ENCODE measurements around the gene MARVELD1.
A peak's percentile ranks its signal among the peaks of the same experiment; 100 is the strongest.
"Not testable (repeated sequence)": the region's sequence is repeated elsewhere in the genome, so short reads cannot be mapped to it uniquely, and the experiment has no call there.

The MARVELD1 gene

DNA sequence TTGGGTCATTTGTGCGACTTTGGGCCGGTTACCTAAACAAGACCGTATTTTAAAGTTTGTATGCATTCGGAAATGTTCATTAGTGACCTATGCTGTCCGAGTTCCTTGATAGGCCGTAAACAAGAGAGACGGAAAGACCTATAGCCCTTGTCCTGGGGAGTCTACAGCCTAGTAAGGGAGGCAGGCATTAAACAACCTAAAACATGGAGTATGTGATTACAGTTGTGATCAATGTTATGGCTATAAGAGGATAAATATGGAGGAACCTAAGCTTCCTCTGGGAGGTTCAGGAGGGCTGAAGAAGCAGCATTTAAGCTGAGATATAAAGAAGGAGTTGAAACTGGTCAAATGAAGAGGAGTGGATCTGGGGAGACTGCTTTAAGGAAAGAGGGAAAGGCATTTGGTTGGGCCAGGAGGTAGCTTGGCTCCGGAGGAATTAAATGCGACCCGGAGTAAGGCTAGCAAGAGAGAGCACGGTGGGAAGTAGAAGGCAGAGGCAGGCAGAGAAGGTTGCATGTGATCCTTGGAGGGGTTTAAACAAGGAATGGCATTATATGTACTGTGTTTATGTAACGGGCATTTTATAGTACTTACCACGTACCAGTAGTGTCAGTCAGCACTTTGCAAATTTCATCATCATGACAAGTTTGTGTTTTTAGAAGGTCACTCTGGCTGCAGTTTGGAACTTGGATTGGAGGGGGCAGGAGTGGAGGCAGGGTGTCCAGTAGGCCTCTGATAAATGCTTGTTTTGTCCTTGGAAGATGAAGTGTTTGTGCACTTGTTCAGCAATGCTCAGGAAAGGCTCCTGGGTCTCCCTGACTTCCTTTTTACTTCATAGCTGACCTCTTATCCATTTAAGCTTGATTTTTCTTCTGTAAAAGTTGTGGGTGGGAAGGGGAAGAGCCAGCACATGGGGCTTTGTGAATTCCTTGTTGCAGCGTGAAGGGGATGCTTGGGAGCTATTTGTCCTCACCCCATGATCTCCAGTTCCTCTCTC, 25.4 kb upstream of the MARVELD1 start:
- Histone ChIP-seq H4K91ac (ENCODE audit: low read depth, low read length) (peak overlapping the region; percentile 59), H3K36me3 (ENCODE audit: control insufficient read depth in 1 of 2, insufficient read depth in 2 of 2, low read length in 2 of 2) (no peaks in the 10 kb centered on the region), H3K9ac (ENCODE audit: low read length) (no peak overlapping the region), H3K27me3 (ENCODE audit: insufficient read depth, low read length) (no peaks in the 10 kb centered on the region), H2BK12ac (ENCODE audit: low read length) (peak overlapping the region; percentile 30), H3K23ac (ENCODE audit: low read length) (no peak overlapping the region), H3K9me3 (ENCODE audit: insufficient read depth, low read depth, low read length) (no peaks in the 10 kb centered on the region), H2AK5ac (ENCODE audit: low read length) (peak overlapping the region; percentile 7), H3K4me2 (ENCODE audit: low read length) (peak overlapping the region; percentile 58), H3K18ac (ENCODE audit: low read length) (peak overlapping the region; percentile 37), H2AFZ (ENCODE audit: insufficient read depth, low read length, poor library complexity) (peak overlapping the region; percentile 51), H3K27ac (ENCODE audit: low read depth, low read length) (peak overlapping the region; percentile 43), H2BK120ac (ENCODE audit: insufficient read depth, low read length, poor library complexity) (peak overlapping the region; percentile 48), H3K14ac (ENCODE audit: low read length) (peak overlapping the region; percentile 52), H3K79me2 (ENCODE audit: control insufficient read depth, insufficient read depth, low read length, poor library complexity) (peaks cover 4% of the 10 kb centered on the region), H3K4me1 (ENCODE audit: control insufficient read depth in 1 of 2, insufficient read depth in 2 of 2, low read length in 2 of 2) (peaks cover 16 to 19% of the 10 kb centered on the region in 2 experiments), H2BK5ac (ENCODE audit: low read depth, low read length, poor library complexity) (no peak overlapping the region), H3K4ac (ENCODE audit: low read depth, low read length) (no peak overlapping the region), H3K4me3 (ENCODE audit: low read depth, low read length) (no peak overlapping the region), H4K12ac (ENCODE audit: low read depth, low read length) (peak overlapping the region; percentile 26), H3K79me1 (ENCODE audit: low read length) (peaks cover 12% of the 10 kb centered on the region), H4K8ac (ENCODE audit: low read depth, low read length) (peak overlapping the region; percentile 75)
- WGBS (ENCODE audit: extremely low coverage, insufficient coverage, insufficient read length), result no CpG with 5 or more reads among the region's 14 CpGs
- peak in 1 of 2 donors; percentile 50 for DNase-seq

DNA sequence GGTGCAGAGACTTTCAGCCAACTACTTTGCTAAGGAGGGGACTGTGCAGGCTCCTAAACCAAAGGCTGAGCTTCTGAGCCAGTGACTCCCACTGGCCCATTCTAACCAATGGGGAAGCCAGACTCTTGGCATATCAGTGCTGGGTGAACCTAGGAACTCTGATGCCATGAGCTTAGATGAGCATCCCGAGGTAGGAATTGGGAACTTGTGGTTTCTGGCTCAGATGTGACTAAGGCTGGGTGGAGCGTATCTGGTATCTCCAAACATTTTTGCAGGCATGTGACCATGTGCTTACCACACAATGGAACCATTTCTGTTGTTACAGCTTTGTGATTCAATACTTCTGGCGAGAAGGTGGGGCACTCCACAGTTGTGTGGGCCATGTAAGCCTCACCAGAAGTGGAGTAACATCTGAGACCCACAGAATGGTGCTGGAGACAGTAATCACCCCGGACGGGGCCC, 23.9 kb upstream of the MARVELD1 start:
- no peaks in the 10 kb centered on the region for H3K36me3 ChIP-seq (ENCODE audit: control insufficient read depth in 1 of 2, insufficient read depth in 2 of 2, low read length in 2 of 2)
- no peak overlapping the region for H4K8ac ChIP-seq (ENCODE audit: low read depth, low read length)
- H3K79me2 ChIP-seq (ENCODE audit: control insufficient read depth, insufficient read depth, low read length, poor library complexity), result peaks cover 4% of the 10 kb centered on the region
- H3K79me1 ChIP-seq (ENCODE audit: low read length), result peaks cover 12% of the 10 kb centered on the region
- no peak overlapping the region for H3K4me3 ChIP-seq (ENCODE audit: low read depth, low read length)
- H3K18ac ChIP-seq (ENCODE audit: low read length), result no peak overlapping the region
- no peak overlapping the region for H2BK120ac ChIP-seq (ENCODE audit: insufficient read depth, low read length, poor library complexity)
- H2AFZ ChIP-seq (ENCODE audit: insufficient read depth, low read length, poor library complexity), result no peak overlapping the region
- no CpG with 5 or more reads among the region's 5 CpGs for WGBS (ENCODE audit: extremely low coverage, insufficient coverage, insufficient read length)
- H3K14ac ChIP-seq (ENCODE audit: low read length), result no peak overlapping the region
- H3K9me3 ChIP-seq (ENCODE audit: insufficient read depth, low read depth, low read length), result no peaks in the 10 kb centered on the region
- H4K12ac ChIP-seq (ENCODE audit: low read depth, low read length), result no peak overlapping the region
- H3K27me3 ChIP-seq (ENCODE audit: insufficient read depth, low read length), result no peaks in the 10 kb centered on the region
- H3K4me1 ChIP-seq (ENCODE audit: control insufficient read depth in 1 of 2, insufficient read depth in 2 of 2, low read length in 2 of 2), result peaks cover 7 to 11% of the 10 kb centered on the region in 2 experiments
- no peak overlapping the region for H2AK5ac ChIP-seq (ENCODE audit: low read length)
- no peak overlapping the region for H3K23ac ChIP-seq (ENCODE audit: low read length)
- no peak overlapping the region for H3K27ac ChIP-seq (ENCODE audit: low read depth, low read length)
- no peak overlapping the region for H3K4ac ChIP-seq (ENCODE audit: low read depth, low read length)
- DNase-seq, result peak; percentile 74 to 82
- no peak overlapping the region for H4K91ac ChIP-seq (ENCODE audit: low read depth, low read length)
- no peak overlapping the region for H3K9ac ChIP-seq (ENCODE audit: low read length)
- H3K4me2 ChIP-seq (ENCODE audit: low read length), result no peak overlapping the region
- no peak overlapping the region for H2BK12ac ChIP-seq (ENCODE audit: low read length)
- no peak overlapping the region for H2BK5ac ChIP-seq (ENCODE audit: low read depth, low read length, poor library complexity)

DNA sequence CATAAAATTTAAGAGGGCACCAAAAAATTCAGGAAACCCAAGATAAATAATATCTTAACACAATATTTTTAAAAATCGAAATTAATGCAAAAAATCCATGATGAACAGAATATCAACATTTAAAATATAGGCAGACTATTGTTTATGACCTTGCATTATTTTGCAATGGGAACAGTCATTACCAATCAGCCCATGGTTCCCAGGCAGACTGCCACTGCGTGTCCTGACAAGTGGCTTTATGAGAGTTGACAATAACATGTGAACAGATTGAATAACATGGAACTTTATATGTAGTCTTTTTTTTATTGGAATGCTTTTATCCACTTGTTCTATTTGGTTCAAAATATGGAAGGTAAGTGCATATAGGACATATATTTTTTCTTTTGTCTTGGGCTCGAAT, 23.4 kb upstream of the MARVELD1 start:
- Histone ChIP-seq H3K23ac (ENCODE audit: low read length) (no peak overlapping the region), H3K4me2 (ENCODE audit: low read length) (no peak overlapping the region), H2AFZ (ENCODE audit: insufficient read depth, low read length, poor library complexity) (no peak overlapping the region), H4K12ac (ENCODE audit: low read depth, low read length) (no peak overlapping the region), H3K18ac (ENCODE audit: low read length) (no peak overlapping the region), H4K91ac (ENCODE audit: low read depth, low read length) (no peak overlapping the region), H3K79me1 (ENCODE audit: low read length) (peaks cover 12% of the 10 kb centered on the region), H3K9me3 (ENCODE audit: insufficient read depth, low read depth, low read length) (no peaks in the 10 kb centered on the region), H3K9ac (ENCODE audit: low read length) (no peak overlapping the region), H3K79me2 (ENCODE audit: control insufficient read depth, insufficient read depth, low read length, poor library complexity) (peaks cover 4% of the 10 kb centered on the region), H3K27me3 (ENCODE audit: insufficient read depth, low read length) (no peaks in the 10 kb centered on the region), H3K4ac (ENCODE audit: low read depth, low read length) (no peak overlapping the region), H2BK12ac (ENCODE audit: low read length) (no peak overlapping the region), H4K8ac (ENCODE audit: low read depth, low read length) (no peak overlapping the region), H3K27ac (ENCODE audit: low read depth, low read length) (no peak overlapping the region), H2BK120ac (ENCODE audit: insufficient read depth, low read length, poor library complexity) (no peak overlapping the region), H3K14ac (ENCODE audit: low read length) (no peak overlapping the region), H3K36me3 (ENCODE audit: control insufficient read depth in 1 of 2, insufficient read depth in 2 of 2, low read length in 2 of 2) (no peaks in the 10 kb centered on the region), H2AK5ac (ENCODE audit: low read length) (no peak overlapping the region), H2BK5ac (ENCODE audit: low read depth, low read length, poor library complexity) (no peak overlapping the region), H3K4me3 (ENCODE audit: low read depth, low read length) (no peak overlapping the region), H3K4me1 (ENCODE audit: control insufficient read depth in 1 of 2, insufficient read depth in 2 of 2, low read length in 2 of 2) (peaks cover 7 to 11% of the 10 kb centered on the region in 2 experiments)
- WGBS (ENCODE audit: extremely low coverage, insufficient coverage, insufficient read length), result no CpG with 5 or more reads among the region's 3 CpGs
- DNase-seq, result no peak

DNA sequence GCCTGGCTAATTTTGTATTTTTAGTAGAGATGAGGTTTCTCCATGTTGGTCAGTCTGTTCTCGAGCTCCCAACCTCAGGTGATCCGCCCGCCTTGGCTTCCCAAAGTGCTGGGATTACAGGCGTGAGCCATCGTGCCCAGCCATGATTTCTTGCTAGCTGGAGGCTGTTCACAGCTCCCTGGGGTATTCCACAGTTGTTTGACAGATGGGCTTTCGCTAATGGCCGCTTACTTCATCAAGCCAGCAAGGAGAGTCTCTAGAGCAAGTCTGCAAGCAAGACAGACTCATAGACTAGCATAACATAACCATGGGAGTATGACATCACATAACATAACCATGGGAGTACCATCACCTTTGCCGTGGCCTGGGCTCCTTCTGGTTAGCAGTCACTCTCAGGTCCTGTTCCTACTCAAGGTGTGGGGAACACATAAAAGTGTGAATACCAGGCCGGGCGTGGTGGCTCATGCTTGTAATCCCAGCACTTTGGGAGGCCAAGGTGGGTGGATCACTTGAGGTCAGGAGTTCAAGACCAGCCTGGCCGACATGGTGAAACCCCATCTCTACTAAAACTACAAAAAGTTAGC, 15.4 kb upstream of the MARVELD1 start:
- not testable (repeated sequence) for H3K27me3 ChIP-seq (ENCODE audit: insufficient read depth, low read length); DNase-seq; H3K36me3 ChIP-seq (ENCODE audit: control insufficient read depth in 1 of 2, insufficient read depth in 2 of 2, low read length in 2 of 2); H3K4ac ChIP-seq (ENCODE audit: low read depth, low read length); H3K9ac ChIP-seq (ENCODE audit: low read length); H3K27ac ChIP-seq (ENCODE audit: low read depth, low read length); H3K4me3 ChIP-seq (ENCODE audit: low read depth, low read length); H3K4me1 ChIP-seq (ENCODE audit: control insufficient read depth in 1 of 2, insufficient read depth in 2 of 2, low read length in 2 of 2); H3K79me1 ChIP-seq (ENCODE audit: low read length); H3K18ac ChIP-seq (ENCODE audit: low read length); H3K14ac ChIP-seq (ENCODE audit: low read length); H2BK5ac ChIP-seq (ENCODE audit: low read depth, low read length, poor library complexity); H3K4me2 ChIP-seq (ENCODE audit: low read length); H4K8ac ChIP-seq (ENCODE audit: low read depth, low read length); H3K79me2 ChIP-seq (ENCODE audit: control insufficient read depth, insufficient read depth, low read length, poor library complexity); H2BK12ac ChIP-seq (ENCODE audit: low read length); H2AFZ ChIP-seq (ENCODE audit: insufficient read depth, low read length, poor library complexity); H3K9me3 ChIP-seq (ENCODE audit: insufficient read depth, low read depth, low read length); H3K23ac ChIP-seq (ENCODE audit: low read length); H2BK120ac ChIP-seq (ENCODE audit: insufficient read depth, low read length, poor library complexity); H4K91ac ChIP-seq (ENCODE audit: low read depth, low read length); H4K12ac ChIP-seq (ENCODE audit: low read depth, low read length); H2AK5ac ChIP-seq (ENCODE audit: low read length)
- no CpG with 5 or more reads among the region's 11 CpGs for WGBS (ENCODE audit: extremely low coverage, insufficient coverage, insufficient read length)

Data from trophoblast cell (in vitro differentiated cells and primary cell).